ENCODE data around the gene ROBO2.

ROBO2 gene

GRCh38 chr3:77541203-77541922 lies 501.5 kb downstream of the ROBO2 start:
- Mint-ChIP-seq H3K4me1 (no peaks in the 10 kb centered on the region), H3K36me3 (no peaks in the 10 kb centered on the region), H3K27ac (no peak overlapping the region), H3K9me3 (peaks cover 25% of the 10 kb centered on the region), H3K4me3 (no peak overlapping the region)
- ATAC-seq, result no peak
- DNase-seq (ENCODE audit: low spot score in 2 of 2), result no peak

GRCh38 chr3:77546246-77546645 lies 506.3 kb downstream of the ROBO2 start:
- Mint-ChIP-seq H3K27ac (no peak overlapping the region), H3K4me3 (no peak overlapping the region), H3K36me3 (no peaks in the 10 kb centered on the region), H3K9me3 (peaks cover 20% of the 10 kb centered on the region), H3K4me1 (no peaks in the 10 kb centered on the region)
- ATAC-seq (no peak), DNase-seq (ENCODE audit: low spot score in 2 of 2) (no peak)

- ATAC-seq (no peak), DNase-seq (ENCODE audit: low spot score in 2 of 2) (no peak)
- no peak overlapping the region for H3K27ac Mint-ChIP-seq
- H3K9me3 Mint-ChIP-seq, result peaks cover 21% of the 10 kb centered on the region
- H3K4me1 Mint-ChIP-seq, result no peaks in the 10 kb centered on the region
- H3K4me3 Mint-ChIP-seq, result no peak overlapping the region
- no peaks in the 10 kb centered on the region for H3K36me3 Mint-ChIP-seq
Measured at GRCh38 chr3:77549034-77549433, 509.1 kb downstream of the ROBO2 start.

- Mint-ChIP-seq H3K27ac (no peak overlapping the region), H3K36me3 (no peaks in the 10 kb centered on the region), H3K9me3 (peaks cover 15% of the 10 kb centered on the region), H3K4me1 (no peaks in the 10 kb centered on the region), H3K4me3 (no peak overlapping the region)
- DNase-seq (ENCODE audit: low spot score in 2 of 2) (no peak), ATAC-seq (no peak)
Measured at GRCh38 chr3:77553240-77553639, 513.3 kb downstream of the ROBO2 start.

GRCh38 chr3:77562089-77562488 lies 522.2 kb downstream of the ROBO2 start:
- H3K4me3 Mint-ChIP-seq, result no peak overlapping the region
- peaks cover 9% of the 10 kb centered on the region for H3K9me3 Mint-ChIP-seq
- ATAC-seq, result no peak
- H3K4me1 Mint-ChIP-seq, result no peaks in the 10 kb centered on the region
- DNase-seq (ENCODE audit: low spot score in 2 of 2), result no peak
- H3K27ac Mint-ChIP-seq, result no peak overlapping the region
- no peaks in the 10 kb centered on the region for H3K36me3 Mint-ChIP-seq

GRCh38 chr3:77563012-77563411 lies 523.1 kb downstream of the ROBO2 start:
- Mint-ChIP-seq H3K9me3 (peaks cover 13% of the 10 kb centered on the region), H3K4me1 (no peaks in the 10 kb centered on the region), H3K27ac (no peak overlapping the region), H3K36me3 (no peaks in the 10 kb centered on the region), H3K4me3 (no peak overlapping the region)
- no peak for ATAC-seq
- no peak for DNase-seq (ENCODE audit: low spot score in 2 of 2)

- Mint-ChIP-seq H3K36me3 (no peaks in the 10 kb centered on the region), H3K4me3 (no peak overlapping the region), H3K9me3 (peaks cover 12% of the 10 kb centered on the region), H3K4me1 (no peaks in the 10 kb centered on the region), H3K27ac (no peak overlapping the region)
- ATAC-seq (no peak), DNase-seq (ENCODE audit: low spot score in 2 of 2) (no peak)
Measured at GRCh38 chr3:77566055-77566454, 526.2 kb downstream of the ROBO2 start.

GRCh38 chr3:77571971-77572715 lies 532.2 kb downstream of the ROBO2 start:
- no peaks in the 10 kb centered on the region for H3K36me3 Mint-ChIP-seq
- no peak for ATAC-seq
- peaks cover 14% of the 10 kb centered on the region for H3K9me3 Mint-ChIP-seq
- no peaks in the 10 kb centered on the region for H3K4me1 Mint-ChIP-seq
- no peak for DNase-seq (ENCODE audit: low spot score in 2 of 2)
- H3K27ac Mint-ChIP-seq, result no peak overlapping the region
- H3K4me3 Mint-ChIP-seq, result no peak overlapping the region

GRCh38 chr3:77577264-77577663 lies 537.4 kb downstream of the ROBO2 start:
- H3K27ac Mint-ChIP-seq, result no peak overlapping the region
- DNase-seq (ENCODE audit: low spot score in 2 of 2) (no peak), ATAC-seq (no peak)
- H3K36me3 Mint-ChIP-seq, result no peaks in the 10 kb centered on the region
- H3K4me3 Mint-ChIP-seq, result no peak overlapping the region
- no peaks in the 10 kb centered on the region for H3K4me1 Mint-ChIP-seq
- peaks cover 9% of the 10 kb centered on the region for H3K9me3 Mint-ChIP-seq

GRCh38 chr3:77586216-77586615 lies 546.3 kb downstream of the ROBO2 start:
- Mint-ChIP-seq H3K4me3 (no peak overlapping the region), H3K27ac (no peak overlapping the region), H3K36me3 (no peaks in the 10 kb centered on the region), H3K9me3 (peaks cover 27% of the 10 kb centered on the region), H3K4me1 (no peaks in the 10 kb centered on the region)
- DNase-seq (ENCODE audit: low spot score in 2 of 2) (no peak), ATAC-seq (no peak)

- Mint-ChIP-seq H3K27ac (no peak overlapping the region), H3K36me3 (no peaks in the 10 kb centered on the region), H3K4me1 (no peaks in the 10 kb centered on the region), H3K4me3 (no peak overlapping the region), H3K9me3 (peaks cover 16% of the 10 kb centered on the region)
- no peak for ATAC-seq
- DNase-seq (ENCODE audit: low spot score in 2 of 2), result no peak
Measured at GRCh38 chr3:77588863-77589262, 549.0 kb downstream of the ROBO2 start.

GRCh38 chr3:77590191-77590590 lies 550.3 kb downstream of the ROBO2 start:
- H3K4me3 Mint-ChIP-seq, result no peak overlapping the region
- H3K27ac Mint-ChIP-seq, result no peak overlapping the region
- peaks cover 15% of the 10 kb centered on the region for H3K9me3 Mint-ChIP-seq
- no peaks in the 10 kb centered on the region for H3K4me1 Mint-ChIP-seq
- no peaks in the 10 kb centered on the region for H3K36me3 Mint-ChIP-seq
- no peak for ATAC-seq
- DNase-seq (ENCODE audit: low spot score in 2 of 2), result no peak

- H3K9me3 Mint-ChIP-seq, result peaks cover 16% of the 10 kb centered on the region
- H3K36me3 Mint-ChIP-seq, result no peaks in the 10 kb centered on the region
- no peaks in the 10 kb centered on the region for H3K4me1 Mint-ChIP-seq
- H3K4me3 Mint-ChIP-seq, result no peak overlapping the region
- no peak for ATAC-seq
- H3K27ac Mint-ChIP-seq, result no peak overlapping the region
- no peak for DNase-seq (ENCODE audit: low spot score in 2 of 2)
Measured at GRCh38 chr3:77595371-77595870, 555.5 kb downstream of the ROBO2 start.

- no peak for DNase-seq (ENCODE audit: low spot score in 2 of 2)
- Mint-ChIP-seq H3K9me3 (peaks cover 18% of the 10 kb centered on the region), H3K4me1 (no peaks in the 10 kb centered on the region), H3K36me3 (no peaks in the 10 kb centered on the region), H3K27ac (no peak overlapping the region), H3K4me3 (no peak overlapping the region)
- no peak for ATAC-seq
Measured at GRCh38 chr3:77599948-77600347, 560.0 kb downstream of the ROBO2 start.

GRCh38 chr3:77601823-77602415 lies 562.0 kb downstream of the ROBO2 start:
- no peak overlapping the region for H3K27ac Mint-ChIP-seq
- no peaks in the 10 kb centered on the region for H3K36me3 Mint-ChIP-seq
- ATAC-seq (no peak), DNase-seq (ENCODE audit: low spot score in 2 of 2) (no peak)
- H3K4me3 Mint-ChIP-seq, result no peak overlapping the region
- no peaks in the 10 kb centered on the region for H3K4me1 Mint-ChIP-seq
- H3K9me3 Mint-ChIP-seq, result peaks cover 16% of the 10 kb centered on the region

- Mint-ChIP-seq H3K27ac (no peak overlapping the region), H3K4me1 (no peaks in the 10 kb centered on the region), H3K9me3 (peaks cover 13% of the 10 kb centered on the region), H3K4me3 (no peak overlapping the region), H3K36me3 (no peaks in the 10 kb centered on the region)
- no peak for DNase-seq (ENCODE audit: low spot score in 2 of 2)
- no peak for ATAC-seq
Measured at GRCh38 chr3:77602722-77603121, 562.8 kb downstream of the ROBO2 start.
